NCI-H2081 treated with DMSO at 0.1 percent for 48 hours (cell line): ENCODE data around the gene CTR9.
A peak's percentile ranks its signal among the peaks of the same experiment; 100 is the strongest.

ENCODE experiments used
- DNase-seq: peaks from one replicate; lab custom pipeline; 2025; lab: John Stamatoyannopoulos, UW

Gene CTR9

DNA sequence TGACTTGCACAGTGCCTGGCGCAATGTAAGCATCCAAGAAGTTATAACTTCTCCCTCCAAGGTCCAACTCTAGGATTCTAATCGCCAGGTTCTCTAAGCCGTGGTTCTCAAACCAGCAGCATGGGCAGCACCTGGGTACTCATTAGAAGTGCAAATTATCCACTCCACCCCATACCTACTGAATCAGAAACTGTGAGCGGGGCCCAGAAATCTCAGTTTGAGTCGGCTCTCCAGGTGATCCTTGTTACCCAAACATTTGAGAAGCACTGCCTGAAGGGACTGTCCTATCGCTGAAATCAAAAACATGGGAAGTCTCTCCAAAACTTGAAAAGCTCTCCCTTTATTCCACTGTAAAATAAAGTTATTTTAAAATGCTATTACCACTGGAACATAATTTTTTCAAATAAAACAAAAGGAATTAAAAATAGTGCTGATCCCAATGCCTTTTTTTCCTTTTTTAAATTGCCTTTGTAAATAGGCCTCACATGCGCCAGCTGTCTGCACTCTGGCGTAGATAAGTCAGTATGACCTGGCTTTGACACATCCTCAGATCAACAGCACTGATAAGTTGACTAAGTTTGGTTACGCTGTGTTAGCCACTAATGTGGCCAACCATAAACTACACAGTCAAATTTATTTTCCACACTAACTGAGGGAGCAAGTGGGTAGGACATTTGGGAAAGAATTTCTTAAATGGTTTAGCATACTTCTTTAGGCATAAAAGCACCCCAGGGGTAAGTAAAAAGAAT is 8.4 kb upstream of the CTR9 start:
- no peak for DNase-seq

DNA sequence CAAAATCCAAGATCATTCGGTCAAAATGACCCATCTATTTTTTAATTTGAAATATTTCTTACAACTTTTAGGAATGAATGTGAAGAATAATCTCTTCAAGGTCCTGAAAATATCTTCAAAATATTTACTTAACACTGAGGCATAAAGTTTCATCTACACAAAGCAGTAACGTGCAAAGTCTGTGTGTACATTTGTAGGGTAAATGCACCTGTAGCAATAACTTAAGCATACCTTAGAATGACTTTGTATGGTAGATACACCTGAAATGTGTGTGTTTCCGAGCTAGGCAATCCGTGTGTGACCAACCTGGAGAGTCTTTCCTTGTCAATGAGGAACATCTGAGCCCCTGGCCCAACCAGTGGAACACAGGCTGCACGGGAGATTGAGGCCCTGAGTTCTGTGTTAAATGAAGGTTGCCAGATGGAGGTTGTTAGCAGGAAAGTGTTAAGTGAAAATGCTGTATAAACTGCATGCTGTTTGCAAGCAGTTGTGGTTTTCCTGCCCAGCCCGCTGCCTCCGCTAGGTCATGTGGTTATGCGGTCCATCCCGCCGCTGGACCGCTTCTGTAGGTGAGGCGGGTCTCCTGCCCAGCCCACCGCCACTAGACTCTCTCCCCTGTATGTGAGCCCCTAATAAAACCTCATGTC is 7.6 kb upstream of the CTR9 start:
- no peak for DNase-seq

DNA sequence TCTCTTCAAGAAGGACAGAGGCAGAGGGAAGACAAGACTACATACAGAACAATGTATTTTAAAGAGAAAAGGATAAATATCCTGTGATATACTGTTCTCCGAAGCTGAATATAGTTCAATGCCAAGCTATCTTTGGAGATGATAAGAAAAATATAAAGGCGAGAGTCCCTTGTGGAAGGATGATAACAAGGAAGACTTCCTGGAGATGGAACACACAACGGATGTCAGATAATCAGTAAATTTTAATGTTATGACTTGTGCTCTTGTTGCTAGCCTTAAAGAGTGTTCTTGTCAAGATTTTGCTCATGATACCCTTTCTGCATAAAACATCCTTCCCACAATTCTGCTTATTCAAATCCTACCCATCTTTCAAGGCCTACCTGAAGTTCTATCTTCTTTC is 6.8 kb upstream of the CTR9 start:
- DNase-seq = no peak

DNA sequence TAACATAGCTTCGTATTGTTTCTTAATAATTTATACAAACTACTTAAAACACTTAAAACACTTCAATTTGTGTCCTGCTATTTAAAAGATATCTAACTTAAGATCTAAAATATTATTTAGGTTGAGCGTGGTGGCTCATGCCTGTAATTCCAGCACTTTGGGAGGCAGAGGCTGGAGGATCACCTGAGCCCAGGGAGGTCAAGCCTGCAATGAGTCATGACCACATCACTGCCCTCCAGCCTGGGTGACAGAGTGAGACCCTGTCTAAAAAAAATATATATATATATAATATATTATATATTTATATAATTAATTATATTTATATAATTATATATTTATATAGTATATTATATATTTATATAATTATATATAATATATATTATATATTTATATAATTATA is 4.2 kb upstream of the CTR9 start:
- no peak for DNase-seq

- no peak for DNase-seq
These were observed 3.3 kb upstream of the CTR9 start for GRCh38 chr11:10747733-10748132.

GRCh38 chr11:10749476-10749875 is 1.6 kb upstream of the CTR9 start:
- DNase-seq = no peak

DNA sequence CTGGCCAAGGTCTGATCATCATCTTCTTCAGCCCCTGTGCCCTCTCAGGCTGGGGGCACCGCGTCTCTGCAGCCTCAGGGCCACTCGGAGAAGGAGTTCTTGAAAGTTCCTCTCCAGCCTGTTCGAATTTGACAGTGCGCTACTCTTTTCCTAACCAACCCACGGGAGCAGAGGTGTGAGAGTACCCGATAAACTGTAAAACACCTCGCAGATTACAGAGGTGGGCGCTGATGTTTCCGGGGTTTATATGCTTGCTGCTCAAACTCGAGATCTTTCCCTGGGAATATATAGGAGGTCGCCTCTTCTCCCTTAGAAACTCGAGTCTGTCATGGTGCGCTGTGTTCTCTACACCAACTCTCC is 515 bp downstream of the CTR9 start:
- DNase-seq = no peak

- DNase-seq = no peak
These were observed 1.0 kb downstream of the CTR9 start for GRCh38 chr11:10752061-10752460.

DNA sequence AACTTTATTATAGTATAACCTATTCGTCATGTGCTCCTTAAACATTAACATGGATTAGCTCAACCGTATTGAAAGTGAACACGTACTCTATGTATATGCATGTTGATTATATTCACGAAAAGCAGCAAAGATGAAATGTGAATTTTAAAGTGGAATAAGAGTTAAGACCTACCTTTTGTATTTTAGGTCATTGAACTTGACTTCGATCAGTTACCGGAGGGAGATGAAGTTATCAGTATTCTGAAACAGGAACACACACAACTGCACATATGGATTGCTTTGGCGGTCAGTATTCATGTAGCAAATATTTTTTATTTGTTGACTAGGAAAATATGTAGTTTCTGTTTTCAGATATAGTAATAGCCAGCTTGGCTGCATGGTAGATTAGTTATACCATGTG is 1.4 kb downstream of the CTR9 start:
- DNase-seq = no peak

- no peak for DNase-seq
These were observed 7.9 kb downstream of the CTR9 start for GRCh38 chr11:10758957-10759356.

DNA sequence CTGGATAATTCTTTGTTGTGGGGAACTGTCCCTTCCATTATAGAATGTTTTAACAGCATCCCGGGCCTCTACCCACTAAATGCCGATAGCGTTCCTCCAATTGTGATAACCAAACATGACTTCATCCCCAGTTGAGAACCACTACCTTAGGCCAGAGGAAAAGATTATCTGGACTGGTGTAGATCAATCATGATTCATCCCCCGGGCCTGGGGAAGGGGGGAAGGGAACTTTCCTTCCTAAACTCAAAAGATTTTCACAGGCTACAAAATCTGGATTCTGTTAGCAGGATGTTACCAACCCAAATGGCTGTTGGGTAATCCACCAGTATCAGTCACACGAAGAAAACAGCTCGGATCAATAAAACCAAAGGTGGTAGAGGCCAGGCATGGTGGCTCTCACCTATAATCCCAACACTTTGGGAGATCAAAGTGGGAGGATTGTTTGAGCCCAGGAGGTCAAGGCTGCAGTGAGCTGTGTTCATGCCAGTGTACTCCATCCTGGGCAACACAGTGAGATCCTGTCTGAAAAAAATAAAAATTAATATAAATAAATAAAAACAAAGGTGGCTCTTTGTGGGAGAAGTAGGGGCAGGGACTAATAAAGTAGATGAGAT is 10.1 kb downstream of the CTR9 start:
- DNase-seq = no peak

DNA sequence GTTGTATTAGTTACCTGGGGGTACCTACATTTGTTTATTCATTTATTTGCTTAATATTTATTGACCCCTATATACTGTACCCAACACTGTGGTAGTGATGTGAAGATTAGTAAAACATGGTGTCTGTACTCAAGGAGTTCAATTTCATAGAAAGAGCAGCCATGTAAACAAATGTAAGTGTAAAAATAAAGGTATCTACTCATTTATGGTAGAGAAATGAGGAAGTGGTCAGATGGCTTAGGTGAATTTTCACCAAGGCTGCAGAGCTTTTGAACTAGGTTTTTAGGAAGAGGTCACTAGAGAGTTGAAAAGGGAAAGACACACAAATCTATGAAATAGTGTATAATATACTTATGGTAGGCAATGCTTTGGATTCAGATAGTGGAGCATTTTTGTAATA is 11.1 kb downstream of the CTR9 start:
- no peak for DNase-seq

GRCh38 chr11:10762913-10763421 is 11.9 kb downstream of the CTR9 start:
- no peak for DNase-seq

GRCh38 chr11:10763766-10764165 is 12.7 kb downstream of the CTR9 start:
- no peak for DNase-seq

DNA sequence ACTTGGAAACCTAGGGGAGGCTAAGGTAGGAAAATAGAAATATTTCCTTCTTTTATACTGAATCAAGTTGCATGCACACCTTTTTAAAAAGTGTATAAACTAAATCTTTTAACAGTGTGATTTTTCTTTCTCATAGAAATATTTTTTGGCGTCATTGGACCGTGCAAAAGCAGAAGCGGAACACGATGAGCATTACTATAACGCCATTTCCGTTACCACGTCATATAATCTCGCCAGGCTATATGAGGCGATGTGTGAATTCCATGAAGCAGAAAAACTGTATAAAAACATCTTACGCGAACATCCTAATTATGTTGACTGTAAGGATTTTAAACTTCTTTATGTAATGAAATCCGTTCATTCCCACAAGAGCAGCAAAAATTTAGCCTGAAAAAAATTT is 13.4 kb downstream of the CTR9 start:
- DNase-seq = no peak

- peak; percentile 17 for DNase-seq
These were observed 19.7 kb downstream of the CTR9 start for GRCh38 chr11:10770626-10771254.

- DNase-seq = no peak
These were observed 20.4 kb downstream of the CTR9 start for GRCh38 chr11:10771457-10771856.

- DNase-seq = no peak
These were observed 23.8 kb downstream of the CTR9 start for GRCh38 chr11:10774811-10775210.

- no peak for DNase-seq
These were observed 26.3 kb downstream of the CTR9 start for GRCh38 chr11:10777393-10777793.

GRCh38 chr11:10777806-10778205 is 26.8 kb downstream of the CTR9 start:
- no peak for DNase-seq

DNA sequence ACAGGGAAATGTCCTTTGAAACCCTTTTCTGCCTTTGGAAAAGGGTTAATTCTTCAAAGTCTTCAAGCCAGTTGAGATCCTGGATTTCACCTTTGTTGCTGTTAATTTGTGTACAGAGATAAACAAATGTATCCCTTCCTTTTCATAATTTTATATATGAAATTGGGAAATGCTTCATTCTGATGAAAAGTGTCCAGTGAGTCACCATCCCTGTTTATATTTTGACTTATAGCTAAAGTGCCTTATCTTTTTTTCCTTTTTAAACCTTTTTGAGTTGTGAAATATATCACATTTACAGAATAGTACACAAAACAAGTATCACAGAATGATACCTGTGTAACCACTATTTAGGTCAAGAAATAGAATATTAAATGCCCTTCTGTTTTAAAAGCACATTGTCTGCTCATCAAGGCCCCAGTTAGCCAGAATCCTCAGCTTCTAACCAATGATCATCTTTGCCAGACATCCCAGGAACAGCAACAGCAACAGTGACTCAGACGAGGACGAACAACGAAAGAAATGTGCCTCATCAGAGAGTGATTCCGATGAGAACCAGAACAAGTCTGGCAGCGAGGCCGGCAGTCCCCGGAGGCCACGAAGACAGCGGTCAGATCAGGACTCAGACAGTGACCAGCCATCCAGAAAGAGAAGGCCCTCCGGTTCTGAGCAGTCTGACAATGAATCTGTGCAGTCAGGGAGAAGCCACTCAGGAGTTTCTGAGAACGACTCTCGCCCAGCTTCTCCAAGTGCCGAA is 27.3 kb downstream of the CTR9 start:
- DNase-seq = no peak

DNA sequence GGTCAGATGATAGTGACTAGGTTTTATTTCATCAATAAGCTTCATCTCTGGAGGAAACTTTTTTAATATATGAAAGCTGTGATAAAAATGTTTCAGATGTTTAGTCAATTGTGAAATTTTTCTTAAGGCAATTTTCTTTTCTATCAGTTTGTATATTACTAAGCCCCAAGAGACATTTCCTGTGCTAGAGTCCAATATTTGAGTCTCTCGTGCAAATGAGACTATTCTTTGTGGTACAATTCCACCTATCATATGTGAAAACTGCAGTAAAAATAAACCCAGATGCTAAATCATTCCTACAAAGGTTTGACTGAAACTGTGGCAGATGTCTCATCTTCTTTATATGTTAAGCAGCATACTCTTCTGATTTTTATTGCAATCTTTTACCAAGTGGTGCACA is 28.0 kb downstream of the CTR9 start:
- DNase-seq = no peak
